ENCODE data around the gene SNRPB2.

SNRPB2 gene

GRCh38 chr20:16729565-16730460, at the start of gene SNRPB2:
SNRPB2 (plus strand) TSS chr20:16730026; CDS start chr20:16731703, 1,677 bp downstream.
- DNase-seq (ENCODE audit: low read depth in 2 of 2) = peak; percentile 79 to 86

GRCh38 chr20:16684416-16684815, 45.4 kb upstream of the SNRPB2 start:
- DNase-seq (ENCODE audit: low read depth in 2 of 2) = no peak

GRCh38 chr20:16689906-16690305, 39.9 kb upstream of the SNRPB2 start:
- no peak for DNase-seq (ENCODE audit: low read depth in 2 of 2)

- DNase-seq (ENCODE audit: low read depth in 2 of 2) = no peak
Observed at GRCh38 chr20:16691381-16691780, 38.4 kb upstream of the SNRPB2 start.

GRCh38 chr20:16692009-16692408, 37.8 kb upstream of the SNRPB2 start:
- no peak for DNase-seq (ENCODE audit: low read depth in 2 of 2)

- DNase-seq (ENCODE audit: low read depth in 2 of 2) = no peak
Observed at GRCh38 chr20:16692442-16692841, 37.4 kb upstream of the SNRPB2 start.

GRCh38 chr20:16693278-16693677, 36.5 kb upstream of the SNRPB2 start:
- no peak for DNase-seq (ENCODE audit: low read depth in 2 of 2)

- DNase-seq (ENCODE audit: low read depth in 2 of 2) = no peak
Observed at GRCh38 chr20:16694161-16694560, 35.7 kb upstream of the SNRPB2 start.

- DNase-seq (ENCODE audit: low read depth in 2 of 2) = no peak
Observed at GRCh38 chr20:16695628-16696027, 34.2 kb upstream of the SNRPB2 start.

- no peak for DNase-seq (ENCODE audit: low read depth in 2 of 2)
Observed at GRCh38 chr20:16699293-16699692, 30.5 kb upstream of the SNRPB2 start.

GRCh38 chr20:16701296-16701695, 28.5 kb upstream of the SNRPB2 start:
- DNase-seq (ENCODE audit: low read depth in 2 of 2) = peak in 1 of 2 donors; percentile 2

GRCh38 chr20:16703570-16703969, 26.3 kb upstream of the SNRPB2 start:
- DNase-seq (ENCODE audit: low read depth in 2 of 2) = no peak

GRCh38 chr20:16707674-16708073, 22.2 kb upstream of the SNRPB2 start:
- no peak for DNase-seq (ENCODE audit: low read depth in 2 of 2)

- no peak for DNase-seq (ENCODE audit: low read depth in 2 of 2)
Observed at GRCh38 chr20:16708602-16709001, 21.2 kb upstream of the SNRPB2 start.

- DNase-seq (ENCODE audit: low read depth in 2 of 2) = no peak
Observed at GRCh38 chr20:16709017-16709416, 20.8 kb upstream of the SNRPB2 start.

- DNase-seq (ENCODE audit: low read depth in 2 of 2) = no peak
Observed at GRCh38 chr20:16710781-16711180, 19.0 kb upstream of the SNRPB2 start.

- no peak for DNase-seq (ENCODE audit: low read depth in 2 of 2)
Observed at GRCh38 chr20:16711661-16712258, 18.1 kb upstream of the SNRPB2 start.

GRCh38 chr20:16712511-16712947, 17.3 kb upstream of the SNRPB2 start:
- no peak for DNase-seq (ENCODE audit: low read depth in 2 of 2)

GRCh38 chr20:16713066-16713465, 16.8 kb upstream of the SNRPB2 start:
- DNase-seq (ENCODE audit: low read depth in 2 of 2) = no peak

- no peak for DNase-seq (ENCODE audit: low read depth in 2 of 2)
Observed at GRCh38 chr20:16714242-16714641, 15.6 kb upstream of the SNRPB2 start.

- no peak for DNase-seq (ENCODE audit: low read depth in 2 of 2)
Observed at GRCh38 chr20:16714751-16715150, 15.1 kb upstream of the SNRPB2 start.

GRCh38 chr20:16719421-16719820, 10.4 kb upstream of the SNRPB2 start:
- no peak for DNase-seq (ENCODE audit: low read depth in 2 of 2)

GRCh38 chr20:16729080-16729479, 746 bp upstream of the SNRPB2 start:
- no peak for DNase-seq (ENCODE audit: low read depth in 2 of 2)
